Muscle of back (tissue), 11 donors: ENCODE measurements around the gene CNOT3. TPM values are rescaled to one million over a fixed set of nuclear protein-coding genes. Genes with fewer than 3 reads are reported as not detected.

Experiments used
- DNase-seq, 3 donors: peaks; one replicate each; pipeline versions ENCODE4 v3.0.0 to v3.0.0-alpha.2; 2013
- polyA plus RNA-seq, 10 donors: library from polyadenylated mRNA; unstranded; fragments of 120-200 nt; gene quantifications; one replicate each; pipeline ENCODE4 v1.2.1, GENCODE V29; 2013; ENCODE audit not compliant: insufficient read length in 10 of 10

CNOT3 gene
- polyA plus RNA-seq, 10 donors: 30.0 to 46.6 (median 35.3) TPM

- no peak for DNase-seq
These were observed 10.1 kb downstream of the CNOT3 start for GRCh38 chr19:54147676-54148075.

- DNase-seq: no peak
These were observed 10.6 kb downstream of the CNOT3 start for GRCh38 chr19:54148158-54148557.

- no peak for DNase-seq
These were observed 11.7 kb downstream of the CNOT3 start for GRCh38 chr19:54149021-54149812.

- no peak for DNase-seq
These were observed 13.9 kb downstream of the CNOT3 start for GRCh38 chr19:54151362-54152035.

GRCh38 chr19:54152267-54152666 lies 14.7 kb downstream of the CNOT3 start:
- no peak for DNase-seq

GRCh38 chr19:54152878-54153524 lies 15.4 kb downstream of the CNOT3 start:
- no peak for DNase-seq

- DNase-seq: no peak
These were observed 16.3 kb downstream of the CNOT3 start for GRCh38 chr19:54153731-54154326.

- no peak for DNase-seq
These were observed 17.2 kb downstream of the CNOT3 start for GRCh38 chr19:54154603-54155345.

GRCh38 chr19:54155694-54156093 lies 18.1 kb downstream of the CNOT3 start:
- no peak for DNase-seq

- no peak for DNase-seq
These were observed 18.9 kb downstream of the CNOT3 start for GRCh38 chr19:54156490-54156889.

- DNase-seq: no peak
These were observed 19.4 kb downstream of the CNOT3 start for GRCh38 chr19:54156953-54157352.

GRCh38 chr19:54158812-54159351 lies 21.3 kb downstream of the CNOT3 start:
- no peak for DNase-seq

- DNase-seq: peak; percentile 99 to 100 (median 100)
These were observed 22.0 kb downstream of the CNOT3 start, which contains the start of gene LENG1 for GRCh38 chr19:54159352-54160181. TSS of gene LENG1 (minus strand) at chr19:54159721. CDS start at chr19:54159695, 26 bp downstream.

GRCh38 chr19:54160182-54160811 lies 22.7 kb downstream of the CNOT3 start:
- DNase-seq: peak in 1 of 3 donors; percentile 68

GRCh38 chr19:54160854-54161253 lies 23.3 kb downstream of the CNOT3 start:
- DNase-seq: peak in 1 of 3 donors; percentile 69

GRCh38 chr19:54162241-54162805 lies 24.8 kb downstream of the CNOT3 start:
- DNase-seq: peak; percentile 49 to 85 (median 78)

GRCh38 chr19:54162884-54163283 lies 25.3 kb downstream of the CNOT3 start:
- no peak for DNase-seq

GRCh38 chr19:54164369-54165068 lies 27.0 kb downstream of the CNOT3 start:
- peak in 1 of 3 donors; percentile 34 for DNase-seq

GRCh38 chr19:54165222-54165621 lies 27.7 kb downstream of the CNOT3 start:
- DNase-seq: no peak
